ENCODE measurements around the gene PDZD2.
"Not testable (repeated sequence)": the region's sequence is repeated elsewhere in the genome, so short reads cannot be mapped to it uniquely, and the experiment has no call there.

The PDZD2 gene

DNA sequence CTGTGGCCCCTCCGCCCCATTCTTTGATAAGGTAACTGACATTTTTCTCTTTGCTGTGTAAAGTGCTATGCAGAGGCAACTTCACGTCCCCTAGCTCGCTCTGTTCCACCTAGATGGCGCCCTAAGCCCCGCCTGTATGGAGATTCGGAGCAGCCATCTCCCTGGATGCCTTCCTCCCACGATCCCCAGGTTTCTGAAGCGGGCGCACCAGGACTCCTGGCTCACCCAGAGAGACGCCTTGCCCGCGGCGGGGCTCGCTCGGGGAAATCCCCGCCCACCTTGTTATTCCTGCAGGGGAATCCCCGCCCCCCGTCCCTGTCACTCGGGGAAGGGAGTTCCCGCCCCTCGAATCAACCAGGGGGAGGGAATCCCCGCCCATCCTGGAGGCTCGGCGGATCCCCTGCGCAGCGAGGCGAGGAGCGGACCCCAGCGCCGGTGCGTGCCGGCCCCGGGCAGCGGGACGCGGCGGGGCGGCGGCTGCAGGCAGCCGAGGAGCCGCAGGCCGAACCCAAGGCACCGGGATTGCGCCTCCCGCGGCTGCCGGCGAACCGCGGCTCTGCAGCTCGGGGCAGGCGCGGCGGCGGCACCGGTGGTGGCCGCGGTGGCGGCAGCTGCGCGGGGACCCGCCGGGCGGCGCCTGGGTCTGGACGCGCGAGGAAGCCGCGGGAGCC, at the start of gene PDZD2:
Gene PDZD2 (plus strand): TSS at position 384 of the 671 bp plus-strand sequence.
- no peaks in the 10 kb centered on the region for H3K36me3 ChIP-seq (ENCODE audit: control insufficient read depth in 1 of 2, insufficient read depth in 2 of 2, low read length in 2 of 2)
- peak within 1 kb of the TSS; percentile 55 to 81 for H3K4me3 ChIP-seq (ENCODE audit: low read depth in 1 of 2, low read length in 2 of 2)
- no peaks in the 10 kb centered on the region for H3K9me3 ChIP-seq (ENCODE audit: control insufficient read depth in 1 of 2, low read length in 2 of 2)
- peaks cover 6 to 17% of the 10 kb centered on the region in 2 donors for H3K4me1 ChIP-seq (ENCODE audit: control insufficient read depth in 1 of 2, insufficient read depth in 2 of 2, low read length in 2 of 2)
- H3K27me3 ChIP-seq (ENCODE audit: low read depth, low read length), result no peaks in the 10 kb centered on the region
- H3K27ac ChIP-seq (ENCODE audit: low read length), result no peak within 1 kb of the TSS

GRCh38 chr5:31593665-31594064, 45.3 kb upstream of the PDZD2 start:
- Histone ChIP-seq H3K9me3 (ENCODE audit: control insufficient read depth in 1 of 2, low read length in 2 of 2) (no peaks in the 10 kb centered on the region), H3K4me1 (ENCODE audit: control insufficient read depth in 1 of 2, insufficient read depth in 2 of 2, low read length in 2 of 2) (no peaks in the 10 kb centered on the region), H3K36me3 (ENCODE audit: control insufficient read depth in 1 of 2, insufficient read depth in 2 of 2, low read length in 2 of 2) (no peaks in the 10 kb centered on the region), H3K27me3 (ENCODE audit: low read depth, low read length) (peaks cover 5% of the 10 kb centered on the region), H3K4me3 (ENCODE audit: low read depth in 1 of 2, low read length in 2 of 2) (no peak overlapping the region), H3K27ac (ENCODE audit: low read length) (no peak overlapping the region)

- H3K4me1 ChIP-seq (ENCODE audit: control insufficient read depth in 1 of 2, insufficient read depth in 2 of 2, low read length in 2 of 2), result no peaks in the 10 kb centered on the region
- no peak overlapping the region for H3K27ac ChIP-seq (ENCODE audit: low read length)
- H3K9me3 ChIP-seq (ENCODE audit: control insufficient read depth in 1 of 2, low read length in 2 of 2), result no peaks in the 10 kb centered on the region
- no peaks in the 10 kb centered on the region for H3K36me3 ChIP-seq (ENCODE audit: control insufficient read depth in 1 of 2, insufficient read depth in 2 of 2, low read length in 2 of 2)
- H3K27me3 ChIP-seq (ENCODE audit: low read depth, low read length), result peaks cover 5% of the 10 kb centered on the region
- H3K4me3 ChIP-seq (ENCODE audit: low read depth in 1 of 2, low read length in 2 of 2), result no peak overlapping the region
Measured at GRCh38 chr5:31596354-31596753, 42.6 kb upstream of the PDZD2 start.

DNA sequence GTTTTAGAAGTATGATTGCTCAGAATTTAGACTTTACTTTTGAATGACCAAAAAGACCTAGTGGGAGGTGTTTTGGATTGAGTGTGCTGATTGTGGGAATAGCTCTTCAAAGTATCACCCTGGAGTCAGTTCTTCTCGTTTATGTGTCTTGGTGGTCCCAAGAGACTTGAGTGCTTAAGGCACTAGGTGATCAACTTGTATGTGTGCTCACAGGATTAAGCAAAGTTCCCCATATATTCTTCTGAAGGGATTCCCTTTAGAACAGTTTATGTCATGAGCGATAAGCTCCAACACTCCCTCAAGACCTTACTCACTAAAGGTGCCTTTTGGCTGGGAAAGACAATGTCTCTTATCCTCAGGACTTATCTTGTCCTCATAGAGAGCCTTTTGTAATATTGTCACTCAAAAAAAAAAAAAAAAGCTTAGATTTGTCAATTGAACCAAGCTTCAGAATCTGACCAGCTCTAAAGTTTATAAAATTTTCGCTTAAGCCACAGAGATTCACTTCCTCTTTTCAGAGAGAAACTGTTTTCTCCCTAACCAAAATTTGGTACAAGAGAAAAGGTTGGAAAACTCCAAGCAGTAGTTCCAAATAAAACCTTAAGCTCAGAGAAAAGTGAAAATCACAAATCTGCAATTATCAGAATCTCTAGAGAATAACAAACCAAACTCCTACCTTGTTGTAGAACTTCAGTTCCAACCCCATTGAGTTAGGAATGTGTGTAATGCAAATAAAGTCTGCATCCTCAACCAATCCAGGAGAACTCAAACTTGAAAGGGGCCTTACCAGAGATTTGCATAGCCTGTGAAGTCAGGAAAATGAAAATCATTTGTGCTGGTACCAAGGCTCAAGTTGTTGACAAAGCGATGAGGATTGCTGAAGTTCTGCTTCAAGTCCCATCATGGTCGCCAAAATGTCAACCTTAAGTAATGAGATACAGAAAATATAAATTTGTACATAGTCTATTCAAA, 40.0 kb upstream of the PDZD2 start:
- no peak overlapping the region for H3K27ac ChIP-seq (ENCODE audit: low read length)
- peaks cover 5% of the 10 kb centered on the region for H3K27me3 ChIP-seq (ENCODE audit: low read depth, low read length)
- no peaks in the 10 kb centered on the region for H3K36me3 ChIP-seq (ENCODE audit: control insufficient read depth in 1 of 2, insufficient read depth in 2 of 2, low read length in 2 of 2)
- no peak overlapping the region for H3K4me3 ChIP-seq (ENCODE audit: low read depth in 1 of 2, low read length in 2 of 2)
- no peaks in the 10 kb centered on the region for H3K4me1 ChIP-seq (ENCODE audit: control insufficient read depth in 1 of 2, insufficient read depth in 2 of 2, low read length in 2 of 2)
- H3K9me3 ChIP-seq (ENCODE audit: control insufficient read depth in 1 of 2, low read length in 2 of 2), result no peaks in the 10 kb centered on the region

GRCh38 chr5:31602305-31602704, 36.6 kb upstream of the PDZD2 start:
- H3K9me3 ChIP-seq (ENCODE audit: control insufficient read depth in 1 of 2, low read length in 2 of 2); H3K36me3 ChIP-seq (ENCODE audit: control insufficient read depth in 1 of 2, insufficient read depth in 2 of 2, low read length in 2 of 2); H3K27ac ChIP-seq (ENCODE audit: low read length); H3K4me1 ChIP-seq (ENCODE audit: control insufficient read depth in 1 of 2, insufficient read depth in 2 of 2, low read length in 2 of 2); H3K27me3 ChIP-seq (ENCODE audit: low read depth, low read length); H3K4me3 ChIP-seq (ENCODE audit: low read depth in 1 of 2, low read length in 2 of 2): not testable (repeated sequence)

GRCh38 chr5:31604240-31604639, 34.7 kb upstream of the PDZD2 start:
- H3K4me1 ChIP-seq (ENCODE audit: control insufficient read depth in 1 of 2, insufficient read depth in 2 of 2, low read length in 2 of 2), result no peaks in the 10 kb centered on the region
- H3K36me3 ChIP-seq (ENCODE audit: control insufficient read depth in 1 of 2, insufficient read depth in 2 of 2, low read length in 2 of 2), result no peaks in the 10 kb centered on the region
- H3K4me3 ChIP-seq (ENCODE audit: low read depth in 1 of 2, low read length in 2 of 2), result no peak overlapping the region
- H3K9me3 ChIP-seq (ENCODE audit: control insufficient read depth in 1 of 2, low read length in 2 of 2), result no peaks in the 10 kb centered on the region
- no peak overlapping the region for H3K27ac ChIP-seq (ENCODE audit: low read length)
- H3K27me3 ChIP-seq (ENCODE audit: low read depth, low read length), result no peaks in the 10 kb centered on the region

GRCh38 chr5:31604644-31605043, 34.3 kb upstream of the PDZD2 start:
- Histone ChIP-seq H3K4me3 (ENCODE audit: low read depth in 1 of 2, low read length in 2 of 2) (no peak overlapping the region), H3K36me3 (ENCODE audit: control insufficient read depth in 1 of 2, insufficient read depth in 2 of 2, low read length in 2 of 2) (no peaks in the 10 kb centered on the region), H3K9me3 (ENCODE audit: control insufficient read depth in 1 of 2, low read length in 2 of 2) (no peaks in the 10 kb centered on the region), H3K27ac (ENCODE audit: low read length) (no peak overlapping the region), H3K27me3 (ENCODE audit: low read depth, low read length) (no peaks in the 10 kb centered on the region), H3K4me1 (ENCODE audit: control insufficient read depth in 1 of 2, insufficient read depth in 2 of 2, low read length in 2 of 2) (no peaks in the 10 kb centered on the region)

GRCh38 chr5:31605920-31606319, 33.0 kb upstream of the PDZD2 start:
- Histone ChIP-seq H3K4me1 (ENCODE audit: control insufficient read depth in 1 of 2, insufficient read depth in 2 of 2, low read length in 2 of 2) (no peaks in the 10 kb centered on the region), H3K36me3 (ENCODE audit: control insufficient read depth in 1 of 2, insufficient read depth in 2 of 2, low read length in 2 of 2) (no peaks in the 10 kb centered on the region), H3K27ac (ENCODE audit: low read length) (no peak overlapping the region), H3K27me3 (ENCODE audit: low read depth, low read length) (no peaks in the 10 kb centered on the region), H3K4me3 (ENCODE audit: low read depth in 1 of 2, low read length in 2 of 2) (no peak overlapping the region), H3K9me3 (ENCODE audit: control insufficient read depth in 1 of 2, low read length in 2 of 2) (no peaks in the 10 kb centered on the region)

GRCh38 chr5:31607546-31607945, 31.4 kb upstream of the PDZD2 start:
- H3K36me3 ChIP-seq (ENCODE audit: control insufficient read depth in 1 of 2, insufficient read depth in 2 of 2, low read length in 2 of 2), result no peaks in the 10 kb centered on the region

DNA sequence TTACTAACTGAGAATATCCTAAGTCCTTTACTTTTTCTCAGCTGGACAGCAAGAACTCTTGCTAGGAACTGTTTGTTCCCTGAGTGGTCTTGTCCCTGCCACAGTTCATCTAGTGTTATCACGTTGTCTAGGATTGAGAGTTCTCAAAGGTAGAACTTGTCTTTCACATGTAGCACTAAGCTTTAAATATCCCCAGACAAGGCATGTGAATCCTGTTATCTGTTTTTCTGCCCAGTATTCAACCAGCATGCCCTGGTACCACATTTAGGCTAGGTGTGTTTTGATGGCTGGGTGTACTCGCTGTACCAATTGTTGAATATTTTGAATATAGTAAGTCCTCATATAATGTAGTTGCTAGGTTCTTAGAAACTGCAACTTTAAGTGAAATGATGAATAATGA, 27.9 kb upstream of the PDZD2 start:
- no peak overlapping the region for H3K4me3 ChIP-seq (ENCODE audit: low read depth in 1 of 2, low read length in 2 of 2)
- no peak overlapping the region for H3K27ac ChIP-seq (ENCODE audit: low read length)
- H3K4me1 ChIP-seq (ENCODE audit: control insufficient read depth in 1 of 2, insufficient read depth in 2 of 2, low read length in 2 of 2), result no peaks in the 10 kb centered on the region

More at GRCh38 chr5:31607546-31607945, 31.4 kb upstream of the PDZD2 start:
- Histone ChIP-seq H3K4me1 (ENCODE audit: control insufficient read depth in 1 of 2, insufficient read depth in 2 of 2, low read length in 2 of 2) (no peaks in the 10 kb centered on the region), H3K4me3 (ENCODE audit: low read depth in 1 of 2, low read length in 2 of 2) (no peak overlapping the region), H3K9me3 (ENCODE audit: control insufficient read depth in 1 of 2, low read length in 2 of 2) (no peaks in the 10 kb centered on the region), H3K27ac (ENCODE audit: low read length) (no peak overlapping the region), H3K27me3 (ENCODE audit: low read depth, low read length) (no peaks in the 10 kb centered on the region)

DNA sequence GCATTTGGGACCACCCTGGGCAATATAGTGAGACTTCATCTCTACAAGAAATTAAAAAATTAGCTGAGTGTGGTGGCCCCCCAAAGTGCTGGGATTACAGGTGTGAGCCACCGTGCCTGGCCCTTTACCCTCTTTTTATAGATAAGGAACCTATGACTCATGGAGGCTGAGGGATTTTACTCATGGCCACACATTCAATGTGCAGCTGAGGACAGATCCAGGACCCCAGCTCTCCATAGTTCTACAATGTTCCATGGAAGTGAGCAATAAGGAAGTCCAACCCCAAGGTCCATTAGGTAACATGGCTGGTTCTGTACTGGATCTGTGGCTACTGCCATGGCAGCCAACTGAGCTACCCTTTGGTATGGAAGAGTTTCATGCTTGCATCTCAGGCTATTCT, 25.3 kb upstream of the PDZD2 start:
- Histone ChIP-seq H3K36me3 (ENCODE audit: control insufficient read depth in 1 of 2, insufficient read depth in 2 of 2, low read length in 2 of 2) (no peaks in the 10 kb centered on the region), H3K27ac (ENCODE audit: low read length) (no peak overlapping the region), H3K27me3 (ENCODE audit: low read depth, low read length) (no peaks in the 10 kb centered on the region), H3K4me3 (ENCODE audit: low read depth in 1 of 2, low read length in 2 of 2) (no peak overlapping the region), H3K9me3 (ENCODE audit: control insufficient read depth in 1 of 2, low read length in 2 of 2) (no peaks in the 10 kb centered on the region), H3K4me1 (ENCODE audit: control insufficient read depth in 1 of 2, insufficient read depth in 2 of 2, low read length in 2 of 2) (no peaks in the 10 kb centered on the region)

More for the DNA sequence above, 27.9 kb upstream of the PDZD2 start:
- H3K9me3 ChIP-seq (ENCODE audit: control insufficient read depth in 1 of 2, low read length in 2 of 2), result no peaks in the 10 kb centered on the region
- no peaks in the 10 kb centered on the region for H3K27me3 ChIP-seq (ENCODE audit: low read depth, low read length)
- no peaks in the 10 kb centered on the region for H3K36me3 ChIP-seq (ENCODE audit: control insufficient read depth in 1 of 2, insufficient read depth in 2 of 2, low read length in 2 of 2)

Data from muscle layer of duodenum (tissue), 2 donors.